GM21576 (cell line): Measurements from ENCODE around the gene ERN1.
A peak's percentile ranks its signal among the peaks of the same experiment; 100 is the strongest.

Experiments used
- ATAC-seq: cut with Tn5 transposase; IDR thresholded peaks from one replicate; pipeline ENCODE4 v1.9.1; 2021; ENCODE audit warnings: mild to moderate bottlenecking, moderate library complexity; ENCODE audit not compliant: unreplicated experiment

The ERN1 gene

GRCh38 chr17:64087252-64088005 lies 42.5 kb downstream of the ERN1 start:
- no peak for ATAC-seq

DNA sequence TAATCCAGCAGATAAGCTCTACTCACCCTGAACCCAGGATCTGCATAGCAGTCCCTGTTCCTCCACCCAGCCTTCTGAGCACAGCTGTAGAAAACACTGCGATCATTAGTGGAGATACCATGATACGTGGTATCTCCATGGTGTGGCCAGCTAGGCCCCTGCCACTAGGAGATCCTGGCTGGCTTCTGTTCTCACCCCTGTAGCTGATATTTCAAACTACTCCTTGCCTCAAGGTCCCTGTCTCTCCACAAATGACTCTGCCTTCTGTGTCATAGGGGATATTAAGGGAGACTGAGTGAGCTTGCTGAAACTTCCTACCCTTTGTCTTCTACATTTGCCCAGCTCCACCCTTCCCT lies 44.3 kb downstream of the ERN1 start:
- no peak for ATAC-seq

- ATAC-seq = no peak
These were observed 44.8 kb downstream of the ERN1 start for GRCh38 chr17:64084940-64085649.

DNA sequence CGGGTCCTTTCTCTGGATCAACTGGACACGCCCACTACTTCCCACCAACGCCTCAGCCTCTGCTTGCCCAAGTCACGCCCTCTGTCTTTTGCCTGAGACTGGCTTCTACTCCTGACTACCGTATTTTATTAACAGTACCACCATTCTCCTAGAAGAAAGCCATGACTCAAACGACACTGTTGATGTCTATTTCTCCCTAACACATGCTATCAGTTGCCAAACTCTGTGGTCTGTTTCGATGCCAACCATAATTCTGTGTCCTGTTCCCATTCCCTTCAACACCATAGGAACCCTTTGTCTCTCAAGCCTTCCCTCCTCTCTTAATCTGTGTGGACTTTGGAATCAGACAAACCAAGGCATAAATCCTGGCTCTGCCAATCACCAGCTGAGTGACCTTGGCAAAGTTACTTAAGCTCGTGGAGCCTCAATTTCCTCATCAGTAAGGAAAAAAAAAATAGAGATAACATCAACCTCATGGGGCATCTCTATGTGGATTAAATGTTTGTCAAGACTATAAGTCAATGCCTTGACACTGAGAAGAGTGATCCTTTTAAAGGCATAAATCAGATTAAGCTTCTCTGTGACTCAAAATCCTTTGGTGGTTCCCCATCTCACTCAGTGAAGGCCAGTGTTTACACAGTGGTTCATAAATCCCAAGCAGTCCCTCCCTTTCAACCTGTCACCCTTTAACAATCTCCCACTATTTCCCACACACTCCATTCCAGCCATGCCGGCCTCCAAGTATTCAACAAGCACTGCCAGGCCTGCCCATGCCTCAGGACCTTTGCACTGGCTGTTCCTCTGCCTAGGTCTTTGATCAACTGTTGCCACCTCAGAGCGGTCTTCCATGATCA lies 45.6 kb downstream of the ERN1 start:
- ATAC-seq = no peak

- ATAC-seq = no peak
These were observed 46.3 kb downstream of the ERN1 start for GRCh38 chr17:64083563-64084085.

GRCh38 chr17:64083093-64083492 lies 46.9 kb downstream of the ERN1 start:
- ATAC-seq = no peak

GRCh38 chr17:64081802-64082799 lies 47.8 kb downstream of the ERN1 start:
- peak; percentile 71 for ATAC-seq

GRCh38 chr17:64080174-64080618 lies 49.7 kb downstream of the ERN1 start:
- ATAC-seq = no peak

DNA sequence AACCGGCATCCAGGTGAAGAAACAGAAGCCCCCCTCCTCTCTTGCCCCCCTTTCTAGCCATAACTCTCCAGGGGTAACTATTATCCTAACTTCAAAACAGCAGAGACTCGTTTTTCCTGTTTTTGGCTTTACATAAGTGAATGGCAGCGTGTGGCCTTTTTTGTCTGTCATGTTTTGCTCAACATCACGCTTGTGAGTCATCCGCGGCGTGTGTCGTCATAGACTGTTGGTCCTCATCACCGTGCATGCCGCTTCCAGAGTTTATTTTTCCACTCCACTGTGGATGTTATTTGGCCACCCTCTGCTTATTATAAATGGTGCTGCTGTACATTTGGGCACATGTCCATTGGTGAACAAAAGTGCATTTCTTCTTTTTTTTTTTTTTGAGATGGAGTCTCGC lies 52.6 kb downstream of the ERN1 start:
- ATAC-seq = no peak

GRCh38 chr17:64075913-64076312 lies 54.0 kb downstream of the ERN1 start:
- peak; percentile 39 for ATAC-seq

DNA sequence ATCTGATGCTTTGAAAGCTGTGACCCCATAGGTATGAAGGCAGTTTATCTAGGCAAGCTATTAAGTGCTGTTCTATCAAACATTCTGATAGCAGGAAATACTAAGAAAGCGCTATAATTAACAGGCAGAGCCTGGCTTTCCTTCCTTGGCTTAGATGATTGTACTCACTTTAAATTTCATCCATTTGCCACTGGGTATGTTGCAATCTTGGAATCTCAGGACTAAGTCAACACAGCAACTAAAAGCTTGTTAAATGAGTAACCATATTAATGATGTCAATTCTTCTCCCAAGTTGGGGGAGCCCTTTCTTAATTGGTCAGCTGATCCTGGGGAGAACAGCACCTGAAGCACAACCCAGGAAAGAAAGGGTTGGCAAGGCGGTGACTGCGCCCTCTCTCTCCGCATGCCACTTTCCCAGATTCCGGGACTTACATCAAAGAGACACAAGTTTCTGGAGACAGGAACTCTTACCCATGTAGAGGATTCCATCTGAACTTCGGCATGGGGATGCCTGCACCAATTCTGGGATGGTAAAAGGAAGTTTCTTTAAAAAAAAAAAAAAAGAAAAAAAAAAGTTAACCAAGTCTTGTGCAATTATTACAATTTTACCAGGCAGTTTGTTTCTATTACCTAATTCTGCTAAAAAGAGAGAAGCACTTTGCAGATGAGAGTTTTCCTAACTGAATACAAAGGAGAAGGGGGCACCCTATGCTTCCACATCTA lies 55.1 kb downstream of the ERN1 start:
- ATAC-seq = peak; percentile 19

GRCh38 chr17:64073771-64074703 lies 55.9 kb downstream of the ERN1 start:
- peak; percentile 75 for ATAC-seq

DNA sequence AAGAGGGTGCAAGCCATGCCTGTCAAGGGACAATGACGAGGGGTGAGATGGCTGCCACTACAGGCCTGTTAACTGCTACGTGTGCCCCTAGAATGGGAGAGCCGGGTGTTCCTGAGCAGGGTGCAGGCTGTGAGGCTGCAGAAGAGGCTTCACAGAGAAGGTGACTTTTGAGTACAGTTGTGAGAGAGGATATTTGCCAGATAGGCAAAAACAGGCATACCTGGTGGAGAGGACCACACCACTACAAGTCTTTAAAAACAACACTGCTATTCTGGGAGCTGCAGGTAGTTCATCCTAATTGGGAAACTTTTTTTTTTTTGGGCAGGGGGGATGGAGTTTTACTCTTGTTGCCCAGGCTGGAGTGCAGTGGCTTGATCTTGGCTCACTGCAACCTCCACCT lies 58.8 kb downstream of the ERN1 start:
- no peak for ATAC-seq

GRCh38 chr17:64070213-64070612 lies 59.7 kb downstream of the ERN1 start:
- ATAC-seq = no peak

DNA sequence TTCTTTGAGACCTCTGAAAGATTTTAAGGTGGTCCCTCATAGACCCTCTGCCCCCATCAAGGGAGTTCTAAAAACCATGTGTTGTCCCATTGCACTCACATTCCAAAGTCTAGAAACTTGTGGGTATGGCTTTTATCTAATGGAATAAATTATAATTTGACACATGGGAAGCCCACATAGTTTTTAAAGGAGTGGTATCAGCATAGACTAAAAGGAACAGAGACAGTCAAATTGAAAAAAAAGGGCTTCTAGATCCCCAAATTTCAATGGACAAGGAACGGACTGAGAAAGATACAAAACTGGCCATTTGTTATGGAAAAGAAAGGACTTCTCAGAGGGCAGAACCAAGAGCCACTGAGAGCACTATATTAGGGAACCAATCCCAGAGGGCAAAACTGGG lies 60.8 kb downstream of the ERN1 start:
- no peak for ATAC-seq

- ATAC-seq = no peak
These were observed 62.3 kb downstream of the ERN1 start for GRCh38 chr17:64067657-64068056.

GRCh38 chr17:64066716-64067115 lies 63.2 kb downstream of the ERN1 start:
- ATAC-seq = no peak

GRCh38 chr17:64065161-64065560 lies 64.8 kb downstream of the ERN1 start:
- ATAC-seq = no peak
